HG02973 (cell line): Measurements from ENCODE around the gene NRG3.
"Not testable (repeated sequence)": the region's sequence is repeated elsewhere in the genome, so short reads cannot be mapped to it uniquely, and the experiment has no call there.

Experiments used
- ATAC-seq: cut with Tn5 transposase; IDR thresholded peaks from one replicate; pipeline ENCODE4 v1.9.1; 2021; ENCODE audit warnings: moderate library complexity; ENCODE audit not compliant: unreplicated experiment

Gene NRG3

GRCh38 chr10:82942286-82943099, 1067.5 kb downstream of the NRG3 start:
- no peak for ATAC-seq

GRCh38 chr10:82943142-82943541, 1068.1 kb downstream of the NRG3 start:
- no peak for ATAC-seq

GRCh38 chr10:82949816-82950575, 1075.0 kb downstream of the NRG3 start:
- ATAC-seq: no peak

- ATAC-seq: no peak
These were observed 1078.3 kb downstream of the NRG3 start for GRCh38 chr10:82953331-82953730.

- no peak for ATAC-seq
These were observed 1078.9 kb downstream of the NRG3 start for GRCh38 chr10:82953909-82954308.

GRCh38 chr10:82960421-82961060, 1085.5 kb downstream of the NRG3 start:
- not testable (repeated sequence) for ATAC-seq

GRCh38 chr10:82961864-82962263, 1086.9 kb downstream of the NRG3 start:
- ATAC-seq: no peak

GRCh38 chr10:82966130-82966529, 1091.1 kb downstream of the NRG3 start:
- no peak for ATAC-seq

- no peak for ATAC-seq
These were observed 1093.5 kb downstream of the NRG3 start for GRCh38 chr10:82968533-82968932.

- no peak for ATAC-seq
These were observed 1094.4 kb downstream of the NRG3 start for GRCh38 chr10:82969405-82969804.

- no peak for ATAC-seq
These were observed 1105.3 kb downstream of the NRG3 start for GRCh38 chr10:82980321-82980720.

GRCh38 chr10:82981137-82981723, 1106.2 kb downstream of the NRG3 start:
- no peak for ATAC-seq

GRCh38 chr10:82982110-82982608, 1107.2 kb downstream of the NRG3 start:
- ATAC-seq: no peak

- no peak for ATAC-seq
These were observed 1111.2 kb downstream of the NRG3 start for GRCh38 chr10:82986216-82986615.

- ATAC-seq: not testable (repeated sequence)
These were observed 1131.5 kb downstream of the NRG3 start for GRCh38 chr10:83006479-83006878.

GRCh38 chr10:83007510-83007909, 1132.5 kb downstream of the NRG3 start:
- no peak for ATAC-seq

GRCh38 chr10:83012866-83013265, 1137.9 kb downstream of the NRG3 start:
- no peak for ATAC-seq

- ATAC-seq: no peak
These were observed 1142.3 kb downstream of the NRG3 start for GRCh38 chr10:83017076-83017867.

- ATAC-seq: no peak
These were observed 1148.7 kb downstream of the NRG3 start for GRCh38 chr10:83023662-83024061.
